Measurements from ENCODE around the gene TMEM263. TPM values are rescaled to one million over a fixed set of nuclear protein-coding genes. Genes with fewer than 3 reads are reported as not detected.

Gene TMEM263
- total and polyA plus RNA-seq, 8 donors, result 12.9 to 108 (median 29.9) TPM

DNA sequence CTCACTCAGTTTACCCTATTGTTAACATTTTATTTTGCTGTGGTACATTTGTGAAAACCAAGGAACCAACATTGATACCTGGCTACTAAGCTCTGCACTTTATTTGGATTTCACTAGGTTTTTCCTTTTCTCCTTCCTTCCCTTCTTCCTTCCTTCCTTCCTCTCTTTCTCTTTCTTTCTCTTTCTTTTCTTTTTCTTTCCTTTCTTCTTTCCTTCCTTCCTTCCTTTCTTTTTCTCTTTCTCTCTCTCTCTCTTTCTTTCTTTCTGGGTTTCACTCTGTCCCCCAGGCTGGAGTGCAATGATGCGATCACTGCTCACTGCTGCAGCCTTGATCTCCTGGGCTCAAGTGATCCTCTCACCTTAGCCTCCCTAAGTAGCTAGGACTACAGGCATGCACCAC, 29.1 kb upstream of the TMEM263 start:
- 96 to 100% (median 100%) methylated on average over 1 of the region's 1 CpG for WGBS, 5 donors
- TF ChIP-seq EP300 (IDR thresholded peaks at IDR 0.05), result no peak
- TF ChIP-seq, protein P1, sequence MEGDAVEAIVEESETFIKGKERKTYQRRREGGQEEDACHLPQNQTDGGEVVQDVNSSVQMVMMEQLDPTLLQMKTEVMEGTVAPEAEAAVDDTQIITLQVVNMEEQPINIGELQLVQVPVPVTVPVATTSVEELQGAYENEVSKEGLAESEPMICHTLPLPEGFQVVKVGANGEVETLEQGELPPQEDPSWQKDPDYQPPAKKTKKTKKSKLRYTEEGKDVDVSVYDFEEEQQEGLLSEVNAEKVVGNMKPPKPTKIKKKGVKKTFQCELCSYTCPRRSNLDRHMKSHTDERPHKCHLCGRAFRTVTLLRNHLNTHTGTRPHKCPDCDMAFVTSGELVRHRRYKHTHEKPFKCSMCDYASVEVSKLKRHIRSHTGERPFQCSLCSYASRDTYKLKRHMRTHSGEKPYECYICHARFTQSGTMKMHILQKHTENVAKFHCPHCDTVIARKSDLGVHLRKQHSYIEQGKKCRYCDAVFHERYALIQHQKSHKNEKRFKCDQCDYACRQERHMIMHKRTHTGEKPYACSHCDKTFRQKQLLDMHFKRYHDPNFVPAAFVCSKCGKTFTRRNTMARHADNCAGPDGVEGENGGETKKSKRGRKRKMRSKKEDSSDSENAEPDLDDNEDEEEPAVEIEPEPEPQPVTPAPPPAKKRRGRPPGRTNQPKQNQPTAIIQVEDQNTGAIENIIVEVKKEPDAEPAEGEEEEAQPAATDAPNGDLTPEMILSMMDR (IDR thresholded peaks at IDR 0.05), result no peak
- no peak for TF ChIP-seq POLR2AphosphoS5 (IDR thresholded peaks at IDR 0.05)
- TF ChIP-seq POLR2A (IDR thresholded peaks at IDR 0.05), result no peak

DNA sequence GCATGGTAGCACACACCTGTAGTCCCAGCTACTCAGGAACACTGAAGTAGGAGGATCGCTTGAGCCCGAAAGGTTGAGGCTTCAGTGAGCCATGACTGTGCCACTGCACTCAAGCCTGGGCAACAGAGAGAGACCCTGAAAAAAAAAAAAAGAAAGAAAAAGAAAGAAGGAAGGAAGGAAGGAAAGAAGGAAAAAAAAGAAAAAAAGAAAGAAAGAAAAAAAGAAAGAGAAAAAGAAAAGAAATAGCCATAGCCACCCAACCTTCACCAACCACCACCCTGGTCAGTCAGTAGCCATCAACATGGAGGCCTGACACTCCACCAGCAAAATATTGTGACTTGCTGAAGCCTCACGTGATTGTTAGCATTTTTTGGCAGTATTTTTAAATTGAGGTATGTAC, 21.4 kb upstream of the TMEM263 start:
- H3K4me1 ChIP-seq, result no peaks in the 10 kb centered on the region
- WGBS, 5 donors, result 80 to 88% (median 83%) methylated on average over 3 of the region's 3 CpGs
- H3K36me3 ChIP-seq, result no peaks in the 10 kb centered on the region
- TF ChIP-seq EP300 (IDR thresholded peaks at IDR 0.05), result no peak
- TF ChIP-seq POLR2A (IDR thresholded peaks at IDR 0.05), result no peak
- TF ChIP-seq, protein P1 (IDR thresholded peaks at IDR 0.05), result no peak
- no peak for TF ChIP-seq POLR2AphosphoS5 (IDR thresholded peaks at IDR 0.05)
- intact Hi-C loops (cut with DNase I; ENCODE audit: low total_unique reads), result no loop called here
- H3K27ac ChIP-seq, result no peak overlapping the region
- no peak overlapping the region for H3K4me3 ChIP-seq
- no peaks in the 10 kb centered on the region for H3K9me3 ChIP-seq
- peaks cover 0 to 6% (median 0%) of the 10 kb centered on the region in 3 donors for H3K27me3 ChIP-seq
- no peak for DNase-seq

More for the DNA sequence above, 29.1 kb upstream of the TMEM263 start:
- no peaks in the 10 kb centered on the region for H3K36me3 ChIP-seq
- H3K27ac ChIP-seq, result no peak overlapping the region
- peaks cover 0 to 4% (median 0%) of the 10 kb centered on the region in 3 donors for H3K27me3 ChIP-seq
- DNase-seq, result no peak
- no peaks in the 10 kb centered on the region for H3K9me3 ChIP-seq
- H3K4me1 ChIP-seq, result no peaks in the 10 kb centered on the region
- intact Hi-C loops (cut with DNase I; ENCODE audit: low total_unique reads), result no loop called here
- H3K4me3 ChIP-seq, result no peak overlapping the region

DNA sequence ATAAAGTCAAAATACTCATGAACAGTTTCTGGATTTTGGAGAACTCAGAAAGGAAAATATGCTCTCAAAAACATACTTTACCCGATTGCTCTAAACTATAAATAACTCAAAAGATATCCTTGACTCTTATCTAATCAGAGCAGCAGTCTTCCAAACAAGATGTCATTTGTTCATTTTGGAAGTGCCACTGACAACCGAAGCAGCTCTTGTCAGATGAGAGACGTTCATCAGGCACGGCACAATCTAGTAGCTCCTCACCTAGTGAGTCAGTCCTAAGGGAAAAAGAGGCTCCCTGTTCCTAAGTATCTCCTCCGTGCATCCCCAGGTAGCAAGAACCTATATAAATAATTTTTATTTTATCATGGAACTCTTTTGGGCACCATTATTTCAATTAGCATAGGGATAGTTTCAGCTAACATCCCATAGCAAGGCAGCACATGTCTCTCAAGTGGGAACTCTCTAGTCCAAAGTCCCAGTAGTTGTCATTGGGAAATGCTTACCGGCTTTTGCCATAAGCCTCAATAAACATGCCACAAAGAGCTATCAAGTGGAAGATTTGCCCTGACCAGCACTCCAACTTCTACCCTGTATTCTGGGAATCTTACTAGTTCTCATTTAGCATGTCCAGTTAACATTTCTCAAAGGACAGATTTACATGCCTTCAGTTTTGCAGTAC, 14.1 kb upstream of the TMEM263 start:
- no peak overlapping the region for H3K4me3 ChIP-seq
- H3K9me3 ChIP-seq, result no peaks in the 10 kb centered on the region
- H3K36me3 ChIP-seq, result no peaks in the 10 kb centered on the region
- H3K27me3 ChIP-seq, result no peaks in the 10 kb centered on the region
- H3K4me1 ChIP-seq, result no peaks in the 10 kb centered on the region
- H3K27ac ChIP-seq, result no peak overlapping the region
- no peak for TF ChIP-seq EP300 (IDR thresholded peaks at IDR 0.05)
- TF ChIP-seq, protein P1 (IDR thresholded peaks at IDR 0.05), result no peak
- no peak for TF ChIP-seq POLR2AphosphoS5 (IDR thresholded peaks at IDR 0.05)
- TF ChIP-seq POLR2A (IDR thresholded peaks at IDR 0.05), result no peak
- 52 to 57% (median 56%) methylated on average over 6 of the region's 6 CpGs for WGBS, 5 donors
- intact Hi-C loops (cut with DNase I; ENCODE audit: low total_unique reads), result no loop called here
- DNase-seq, result no peak

DNA sequence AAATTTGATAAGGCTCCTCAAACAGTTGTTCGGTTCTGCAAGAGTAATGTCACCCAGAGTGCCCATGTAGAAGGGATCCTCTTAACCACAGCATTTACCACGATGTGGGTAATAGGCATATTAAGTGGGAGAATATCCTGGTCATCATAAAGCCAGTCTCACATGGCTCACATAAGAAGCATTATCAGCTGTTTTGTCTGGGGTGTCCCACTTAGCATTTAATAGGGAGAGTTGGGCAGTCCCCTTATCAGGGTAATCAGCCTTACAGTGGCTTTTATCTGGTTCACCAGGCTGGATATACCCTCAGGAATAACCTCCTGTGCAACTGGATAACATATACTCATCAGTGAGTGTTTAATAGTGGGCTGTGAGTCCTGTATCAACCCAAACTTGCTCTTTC, 12.9 kb upstream of the TMEM263 start:
- WGBS, 5 donors, result 82 to 98% (median 88%) methylated on average over 2 of the region's 2 CpGs
- H3K27ac ChIP-seq, result no peak overlapping the region
- H3K27me3 ChIP-seq, result no peaks in the 10 kb centered on the region
- DNase-seq, result no peak
- H3K9me3 ChIP-seq, result no peaks in the 10 kb centered on the region
- no peaks in the 10 kb centered on the region for H3K4me1 ChIP-seq
- TF ChIP-seq EP300 (IDR thresholded peaks at IDR 0.05), result no peak
- intact Hi-C loops (cut with DNase I; ENCODE audit: low total_unique reads), result no loop called here
- no peak overlapping the region for H3K4me3 ChIP-seq
- no peaks in the 10 kb centered on the region for H3K36me3 ChIP-seq

DNA sequence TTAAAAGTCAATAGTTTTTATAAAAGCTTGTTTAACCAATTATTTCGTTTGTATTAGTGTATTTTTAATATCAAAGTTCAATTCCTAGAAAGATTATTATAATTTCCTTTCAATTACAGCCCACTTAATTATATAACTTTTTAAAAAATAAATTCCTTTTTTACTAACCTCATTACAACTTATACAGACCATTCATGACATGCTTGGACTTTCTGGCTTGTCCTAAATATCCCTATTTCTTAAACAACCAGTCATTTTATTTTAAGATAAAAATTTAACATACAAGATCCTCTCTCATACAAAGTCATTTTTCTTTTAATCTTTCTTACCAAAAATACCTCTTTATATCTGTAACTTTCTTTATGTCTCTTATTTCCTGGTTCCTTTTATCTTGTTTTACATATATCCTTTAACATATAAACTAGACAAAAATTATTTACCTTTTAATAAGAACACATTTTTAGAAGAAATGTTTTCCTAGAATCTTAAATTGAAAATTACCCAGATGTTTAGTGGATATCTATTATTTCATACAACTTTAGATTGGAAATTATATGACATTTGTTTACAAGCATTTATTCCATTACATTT, 10.4 kb upstream of the TMEM263 start:
- intact Hi-C loops (cut with DNase I; ENCODE audit: low total_unique reads), result no loop called here
- Histone ChIP-seq H3K9me3 (no peaks in the 10 kb centered on the region), H3K36me3 (no peaks in the 10 kb centered on the region), H3K27me3 (no peaks in the 10 kb centered on the region), H3K4me3 (no peak overlapping the region), H3K27ac (no peak overlapping the region), H3K4me1 (no peaks in the 10 kb centered on the region)
- 9 to 27% (median 17%) methylated on average over 1 of the region's 1 CpG for WGBS, 5 donors
- DNase-seq, result no peak
- TF ChIP-seq EP300 (IDR thresholded peaks at IDR 0.05), result no peak
- no peak for TF ChIP-seq POLR2A (IDR thresholded peaks at IDR 0.05)
- TF ChIP-seq, protein P1 (IDR thresholded peaks at IDR 0.05), result no peak
- no peak for TF ChIP-seq POLR2AphosphoS5 (IDR thresholded peaks at IDR 0.05)
